Caco-2 (cell line): ENCODE measurements around the gene IL12RB1. TPM values are rescaled to one million over a fixed set of nuclear protein-coding genes. Genes with fewer than 3 reads are reported as not detected.
"Not testable (repeated sequence)": the region's sequence is repeated elsewhere in the genome, so short reads cannot be mapped to it uniquely, and the experiment has no call there.

ENCODE experiments used
- BruUV-seq: library from RNA; stranded (reverse); fragments of 400-500 nt; replicated peaks from 2 replicates; lab custom pipeline; 2021; lab: Mats Ljungman, UMichigan
- CTCF ChIA-PET: fragments of 300-600 bp; sonication (Branson Sonifier 250); formaldehyde crosslinking; loops from one replicate; lab custom pipeline; 2022; ENCODE audit warnings: antibody characterized with exemption; lab: Charles Lee
- POLR2A ChIA-PET: fragments of 300-600 bp; sonication (Branson Sonifier 250); formaldehyde crosslinking; loops from one replicate; lab custom pipeline; 2022; ENCODE audit warnings: antibody characterized with exemption; lab: Charles Lee
- DNase-seq, 2 experiments: peaks; one replicate each; pipeline versions ENCODE4 v3.0.0 to v3.0.0-alpha.2; 2020 to 2022
- H3K27me3 ChIP-seq: replicated peaks from 2 replicates; pipeline ENCODE4 v1.6.0; 2011; ENCODE audit warnings: low read length; ENCODE audit not compliant: control insufficient read depth, insufficient read depth
- H3K36me3 ChIP-seq: 2 replicates; pipeline ENCODE4 v1.5.1; 2011; ENCODE audit warnings: low read length; ENCODE audit not compliant: control insufficient read depth, insufficient read depth
- H3K4me1 ChIP-seq: fragments of 250-450 bp; sonication (Bioruptor Pico); 2 replicates; pipeline ENCODE4 v1.5.1; 2020; ENCODE audit warnings: mild to moderate bottlenecking
- H3K4me3 ChIP-seq: 2 replicates; pipeline ENCODE4 v1.5.1; 2011; ENCODE audit warnings: low read depth, mild to moderate bottlenecking, control low read depth, low read length
- H3K9me3 ChIP-seq: fragments of 250-450 bp; sonication (Bioruptor Pico); 2 replicates; pipeline ENCODE4 v1.5.1; 2020; ENCODE audit warnings: mild to moderate bottlenecking, moderate library complexity
- H3K27ac Mint-ChIP-seq: one replicate; pipeline ENCODE4 v1.8.0; 2022; ENCODE audit warnings: mixed read lengths; ENCODE audit not compliant: unreplicated experiment
- H3K27me3 Mint-ChIP-seq: one replicate; pipeline ENCODE4 v1.8.0; 2022; ENCODE audit warnings: mixed read lengths; ENCODE audit not compliant: insufficient read depth, unreplicated experiment
- H3K36me3 Mint-ChIP-seq: one replicate; pipeline ENCODE4 v1.8.0; 2022; ENCODE audit warnings: mild to moderate bottlenecking, mixed read lengths; ENCODE audit not compliant: insufficient read depth, unreplicated experiment
- H3K4me1 Mint-ChIP-seq: one replicate; pipeline ENCODE4 v1.8.0; 2022; ENCODE audit warnings: low read depth, mixed read lengths; ENCODE audit not compliant: unreplicated experiment
- H3K4me3 Mint-ChIP-seq: one replicate; pipeline ENCODE4 v1.8.0; 2022; ENCODE audit warnings: mild to moderate bottlenecking, moderate library complexity, mixed read lengths; ENCODE audit not compliant: unreplicated experiment
- H3K9me3 Mint-ChIP-seq: one replicate; pipeline ENCODE4 v1.8.0; 2022; ENCODE audit warnings: mixed read lengths; ENCODE audit not compliant: unreplicated experiment
- CTCF ChIP-seq, 2 experiments: fragments of 200-600 bp in 1 of 2; IDR thresholded peaks; 1 replicate in 1 of 2; 2 replicates in 1 of 2; pipeline versions ENCODE4 v1.5.1 to v1.8.0; 2011 to 2022; ENCODE audit warnings: antibody characterized with exemption in 1 of 2, control low read depth in 1 of 2, inconsistent platforms in 1 of 2, low read depth in 1 of 2, low read length in 1 of 2, mild to moderate bottlenecking in 1 of 2, moderate library complexity in 1 of 2; ENCODE audit not compliant: insufficient read depth in 1 of 2, severe bottlenecking in 1 of 2, unreplicated experiment in 1 of 2
- intact Hi-C: fragments of 100-400 bp; cut with micrococcal nuclease; formaldehyde crosslinking; loops from one replicate; pipeline ENCODE4 v1.10.0; 2022; ENCODE audit not compliant: unreplicated experiment
- total RNA-seq: library from RNA; stranded (reverse); gene quantifications from 2 replicates; pipeline ENCODE4 v1.2.3, GENCODE V29; 2022

The IL12RB1 gene
- total RNA-seq, 1 experiment from 2014 or later, result not detected

GRCh38 chr19:18044825-18045304 lies 41.9 kb downstream of the IL12RB1 start:
- no peak for TF ChIP-seq CTCF (IDR thresholded peaks at IDR 0.05; ENCODE audit: insufficient read depth in 1 of 2, low read depth in 1 of 2, low read length in 1 of 2, severe bottlenecking in 1 of 2, unreplicated experiment in 1 of 2)
- DNase-seq, result peak; percentile 33 to 43
- peaks cover 7% of the 10 kb centered on the region for H3K4me1 Mint-ChIP-seq
- no peaks in the 10 kb centered on the region for H3K36me3 ChIP-seq
- CTCF ChIA-PET, result no interaction called here
- BruUV-seq, result no TSS peak
- H3K4me3 ChIP-seq, result peak overlapping the region; percentile 7; the same call in 1 of the 2 replicates
- H3K9me3 ChIP-seq, result no peaks in the 10 kb centered on the region
- H3K27ac Mint-ChIP-seq, result peak overlapping the region; percentile 29
- H3K9me3 Mint-ChIP-seq, result no peaks in the 10 kb centered on the region
- H3K27me3 Mint-ChIP-seq, result no peaks in the 10 kb centered on the region
- no peaks in the 10 kb centered on the region for H3K4me1 ChIP-seq
- peaks cover 6% of the 10 kb centered on the region for H3K36me3 Mint-ChIP-seq
- POLR2A ChIA-PET, result no interaction called here
- peak overlapping the region; percentile 13 for H3K4me3 Mint-ChIP-seq
- intact Hi-C loops, result no loop called here
- H3K27me3 ChIP-seq, result no peaks in the 10 kb centered on the region

- no peak overlapping the region for H3K27ac Mint-ChIP-seq
- peaks cover 6% of the 10 kb centered on the region for H3K36me3 Mint-ChIP-seq
- H3K27me3 ChIP-seq, result no peaks in the 10 kb centered on the region
- H3K4me1 ChIP-seq, result no peaks in the 10 kb centered on the region
- no peaks in the 10 kb centered on the region for H3K9me3 Mint-ChIP-seq
- intact Hi-C loops, result no loop called here
- no peaks in the 10 kb centered on the region for H3K9me3 ChIP-seq
- H3K4me3 ChIP-seq, result no peak overlapping the region
- BruUV-seq, result no TSS peak
- H3K4me1 Mint-ChIP-seq, result peaks cover 7% of the 10 kb centered on the region
- TF ChIP-seq CTCF (IDR thresholded peaks at IDR 0.05; ENCODE audit: insufficient read depth in 1 of 2, low read depth in 1 of 2, low read length in 1 of 2, severe bottlenecking in 1 of 2, unreplicated experiment in 1 of 2), result no peak
- CTCF ChIA-PET, result no interaction called here
- DNase-seq, result no peak
- H3K36me3 ChIP-seq, result no peaks in the 10 kb centered on the region
- H3K27me3 Mint-ChIP-seq, result no peaks in the 10 kb centered on the region
- no peak overlapping the region for H3K4me3 Mint-ChIP-seq
- POLR2A ChIA-PET, result no interaction called here
Measured at GRCh38 chr19:18043676-18044075, 43.1 kb downstream of the IL12RB1 start.

DNA sequence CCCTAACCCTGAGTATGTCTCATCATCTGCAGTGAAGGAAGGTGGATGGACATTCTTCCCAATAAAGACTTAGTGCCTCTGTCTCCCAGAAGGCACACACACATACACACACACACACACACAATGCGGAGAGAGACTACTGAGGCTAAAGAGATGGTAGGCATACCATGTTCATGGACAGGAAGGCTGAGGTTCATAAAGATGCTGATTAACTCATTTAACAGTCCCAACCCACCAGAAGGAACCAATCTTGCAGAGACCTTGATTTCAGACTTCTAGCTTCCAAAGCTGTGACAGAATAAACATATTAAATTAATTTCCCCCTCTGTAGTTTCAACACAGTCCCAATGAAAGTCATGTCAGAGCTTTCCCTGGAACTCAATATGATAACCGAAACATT lies 45.7 kb downstream of the IL12RB1 start:
- H3K4me3 ChIP-seq, result no peak overlapping the region
- Mint-ChIP-seq H3K9me3 (no peaks in the 10 kb centered on the region), H3K27me3 (no peaks in the 10 kb centered on the region), H3K4me1 (no peaks in the 10 kb centered on the region), H3K27ac (no peak overlapping the region), H3K4me3 (no peak overlapping the region), H3K36me3 (peaks cover 2% of the 10 kb centered on the region)
- H3K9me3 ChIP-seq, result no peaks in the 10 kb centered on the region
- DNase-seq, result no peak
- POLR2A ChIA-PET, result no interaction called here
- no peaks in the 10 kb centered on the region for H3K4me1 ChIP-seq
- H3K36me3 ChIP-seq, result no peaks in the 10 kb centered on the region
- no peak for TF ChIP-seq CTCF (IDR thresholded peaks at IDR 0.05; ENCODE audit: insufficient read depth in 1 of 2, low read depth in 1 of 2, low read length in 1 of 2, severe bottlenecking in 1 of 2, unreplicated experiment in 1 of 2)
- BruUV-seq, result no TSS peak
- no peaks in the 10 kb centered on the region for H3K27me3 ChIP-seq
- intact Hi-C loops, result no loop called here
- CTCF ChIA-PET, result no interaction called here

DNA sequence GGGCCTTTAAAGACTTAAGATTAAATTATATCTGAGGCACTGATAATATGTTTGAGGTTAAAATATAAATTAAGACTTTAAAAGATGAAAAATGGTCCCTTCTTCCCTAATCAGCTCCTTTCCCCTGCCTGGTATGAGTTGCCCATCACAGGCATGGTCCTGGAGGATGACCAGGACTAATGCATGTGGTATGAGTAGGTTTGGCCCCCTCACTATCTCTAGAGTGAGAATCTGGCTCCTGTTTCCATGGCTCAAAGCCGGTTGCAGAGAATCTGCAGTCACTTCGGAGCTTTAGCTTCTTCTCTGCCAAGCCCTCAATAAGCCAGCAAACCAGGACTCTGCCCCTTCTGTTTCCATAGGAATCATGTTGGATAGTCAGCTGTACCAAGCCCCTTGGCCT lies 54.6 kb downstream of the IL12RB1 start:
- CTCF ChIA-PET, DNase-seq, intact Hi-C loops: not testable (repeated sequence)

DNA sequence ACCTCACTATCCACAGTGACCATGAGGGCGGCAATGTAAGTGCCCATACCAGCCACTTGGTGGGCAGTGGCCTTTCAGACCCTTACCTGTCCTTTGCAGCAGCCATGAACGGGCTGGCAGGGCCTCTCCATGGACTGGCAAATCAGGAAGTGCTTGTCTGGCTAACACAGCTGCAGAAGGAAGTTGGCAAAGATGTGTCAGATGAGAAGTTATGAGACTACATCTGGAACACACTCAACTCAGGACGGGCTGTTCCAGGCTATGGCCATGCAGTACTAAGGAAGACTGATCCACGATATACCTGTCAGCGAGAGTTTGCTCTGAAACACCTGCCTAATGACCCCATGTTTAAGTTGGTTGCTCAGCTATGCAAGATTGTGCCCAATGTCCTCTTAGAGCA lies 55.3 kb downstream of the IL12RB1 start:
- H3K27me3 ChIP-seq, H3K4me3 ChIP-seq, intact Hi-C loops, POLR2A ChIA-PET, H3K36me3 ChIP-seq, H3K4me3 Mint-ChIP-seq, H3K9me3 Mint-ChIP-seq, DNase-seq, H3K27me3 Mint-ChIP-seq, H3K4me1 Mint-ChIP-seq, BruUV-seq, H3K9me3 ChIP-seq, H3K36me3 Mint-ChIP-seq, H3K4me1 ChIP-seq, H3K27ac Mint-ChIP-seq: not testable (repeated sequence)
- CTCF ChIA-PET, result interaction anchor here (0.5 kb wide), 1 partner anchor 56 kb away, joined by 3 read pairs; no protein-coding TSS in a partner anchor

More for the DNA sequence above, 54.6 kb downstream of the IL12RB1 start:
- POLR2A ChIA-PET, H3K4me3 Mint-ChIP-seq, H3K4me1 ChIP-seq, H3K4me3 ChIP-seq, H3K27me3 ChIP-seq, H3K9me3 Mint-ChIP-seq, H3K36me3 ChIP-seq, H3K9me3 ChIP-seq, H3K27me3 Mint-ChIP-seq, H3K4me1 Mint-ChIP-seq, H3K36me3 Mint-ChIP-seq, BruUV-seq, H3K27ac Mint-ChIP-seq: not testable (repeated sequence)
